Thyroid gland (tissue), 4 donors: ENCODE measurements around the gene PALM.

ENCODE experiments used
- CTCF ChIP-seq, 6 experiments: fragments of 200-600 bp in 3 of 6; fragments of 450-650 bp in 3 of 6; sonication (generic) in 3 of 6; IDR thresholded peaks; one replicate each; pipeline ENCODE4 v1.5.1; 2016 to 2019; ENCODE audit warnings: antibody characterized with exemption in 6 of 6, mild to moderate bottlenecking in 2 of 6, inconsistent platforms in 1 of 6, moderate library complexity in 1 of 6
- POLR2A ChIP-seq, 2 donors: fragments of 450-650 bp; IDR thresholded peaks; one replicate each; pipeline ENCODE4 v1.6.1; 2017; ENCODE audit warnings: antibody characterized with exemption in 2 of 2, mild to moderate bottlenecking in 2 of 2, moderate library complexity in 1 of 2

GRCh38 chr19:718251-718951 lies 9.7 kb downstream of the PALM start:
- TF ChIP-seq CTCF (IDR thresholded peaks at IDR 0.05) = no peak
- no peak for TF ChIP-seq POLR2A (IDR thresholded peaks at IDR 0.05)
